Common myeloid progenitor, CD34-positive (primary cell): ENCODE results near the gene DDX54.

ENCODE experiments used
- CTCF ChIA-PET: fragments of 350-600 bp; sonication (Branson Sonifier 250); formaldehyde crosslinking; loops from one replicate; lab custom pipeline; 2021; ENCODE audit warnings: antibody characterized with exemption; lab: Charles Lee
- POLR2A ChIA-PET: fragments of 350-600 bp; sonication (Branson Sonifier 250); formaldehyde crosslinking; loops from one replicate; lab custom pipeline; 2021; ENCODE audit warnings: antibody characterized with exemption; lab: Charles Lee
- DNase-seq, 3 donors: peaks; one replicate each; pipeline versions ENCODE4 v3.0.0 to v3.0.0-alpha.2; 2013
- H3K27ac ChIP-seq, 2 experiments: 1 replicate in 1 of 2; 2 replicates in 1 of 2; pipeline ENCODE4 v1.7.0; 2013; ENCODE audit warnings: inconsistent platforms in 2 of 2, low read length in 2 of 2, mild to moderate bottlenecking in 2 of 2, low read depth in 1 of 2, moderate library complexity in 1 of 2; ENCODE audit not compliant: severe bottlenecking in 2 of 2, insufficient read depth in 1 of 2, poor library complexity in 1 of 2
- H3K27me3 ChIP-seq, 5 experiments: replicated peaks in 2 of 5; 1 replicate in 3 of 5; 2 replicates in 2 of 5; pipeline versions ENCODE4 v1.6.1 to v1.7.0; 2013; ENCODE audit warnings: low read length in 4 of 5, mild to moderate bottlenecking in 2 of 5, moderate library complexity in 2 of 5, inconsistent platforms in 1 of 5; ENCODE audit not compliant: insufficient read depth in 5 of 5, control insufficient read depth in 4 of 5
- H3K36me3 ChIP-seq, 4 experiments: 1 replicate in 2 of 4; 2 replicates in 2 of 4; pipeline versions ENCODE4 v1.6.1 to v1.7.0; 2013; ENCODE audit warnings: low read length in 3 of 4, control low read depth in 1 of 4, mild to moderate bottlenecking in 1 of 4; ENCODE audit not compliant: control insufficient read depth in 4 of 4, insufficient read depth in 4 of 4
- H3K4me1 ChIP-seq, 4 experiments: 1 replicate in 3 of 4; 2 replicates in 1 of 4; pipeline versions ENCODE4 v1.6.1 to v1.7.1; 2013; ENCODE audit warnings: low read length in 3 of 4, mild to moderate bottlenecking in 3 of 4, control low read depth in 1 of 4, inconsistent platforms in 1 of 4, moderate library complexity in 1 of 4; ENCODE audit not compliant: control insufficient read depth in 4 of 4, insufficient read depth in 4 of 4; ENCODE audit errors: control extremely low read depth in 1 of 4
- H3K4me3 ChIP-seq, 7 experiments: 1 replicate in 4 of 7; 2 replicates in 3 of 7; pipeline versions ENCODE4 v1.5.1 to v1.7.0; 2013; ENCODE audit warnings: mild to moderate bottlenecking in 7 of 7, low read length in 6 of 7, moderate library complexity in 6 of 7, inconsistent platforms in 2 of 7, low read depth in 2 of 7, control low read depth in 1 of 7; ENCODE audit not compliant: insufficient read depth in 4 of 7, control insufficient read depth in 1 of 7; ENCODE audit errors: extremely low read depth in 1 of 7
- H3K9me3 ChIP-seq, 5 experiments: 1 replicate in 4 of 5; 2 replicates in 1 of 5; pipeline versions ENCODE4 v1.6.1 to v1.7.1; 2013; ENCODE audit warnings: low read length in 4 of 5, mild to moderate bottlenecking in 2 of 5, inconsistent platforms in 1 of 5, low read depth in 1 of 5, moderate library complexity in 1 of 5; ENCODE audit not compliant: control insufficient read depth in 4 of 5, insufficient read depth in 2 of 5; ENCODE audit errors: control extremely low read depth in 1 of 5
- WGBS: methylation state at CpG from one replicate; pipeline ENCODE4 v1.1.5; 2013; ENCODE audit not compliant: insufficient coverage; 5-methylcytosine and 5-hydroxymethylcytosine counted together

DDX54 gene

DNA sequence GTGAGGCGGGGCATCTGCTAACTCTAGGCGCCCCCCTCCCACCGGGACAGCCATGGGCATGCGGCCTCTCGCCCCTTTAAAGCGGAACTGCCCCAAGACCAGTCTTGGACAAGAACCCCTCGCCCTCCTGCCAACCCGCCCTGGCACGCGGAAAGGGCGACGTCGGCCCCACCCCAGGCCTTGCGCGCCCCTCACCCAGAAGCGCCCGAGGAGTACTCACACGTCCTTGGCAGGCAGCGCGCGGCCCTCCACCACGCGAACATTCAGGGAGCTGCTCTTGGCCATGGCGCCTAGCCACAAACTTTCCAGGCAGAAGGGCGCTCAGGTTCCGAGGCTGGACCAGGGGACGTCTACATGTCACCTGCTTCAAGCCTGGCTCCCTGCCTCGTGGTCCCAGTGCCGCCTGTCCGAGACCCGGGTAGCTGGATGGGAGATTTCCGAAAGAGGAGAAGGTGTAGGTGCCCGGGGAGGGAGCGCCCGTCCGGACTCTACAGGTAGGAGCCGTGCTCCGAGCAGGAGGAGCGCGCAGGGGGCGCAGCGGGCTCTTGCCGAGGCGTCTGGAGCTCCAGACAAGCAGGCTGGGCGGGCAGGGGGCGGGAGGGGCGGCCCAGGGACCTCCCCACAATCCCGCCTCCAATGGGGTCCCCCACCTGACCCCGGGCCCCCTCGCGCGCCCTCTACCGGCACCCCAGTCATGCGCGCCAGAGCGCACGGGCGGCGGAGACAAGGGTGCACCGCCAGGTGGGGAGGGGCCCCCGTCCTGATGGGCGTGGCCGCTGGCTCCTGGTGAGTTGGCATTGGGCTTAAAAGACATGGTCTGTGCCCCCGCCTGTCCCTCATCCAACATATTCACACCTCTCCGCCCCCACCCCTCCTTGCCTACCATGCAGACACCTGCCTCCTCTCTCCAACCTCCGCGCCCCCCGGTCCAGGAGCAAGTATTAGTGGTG is 49.8 kb downstream of the DDX54 start, which contains the start of gene RASAL1:
RASAL1 (minus strand) TSS at position 584 of the 950 bp plus-strand sequence; CDS start at position 285, 299 bp downstream.
- H3K4me3 ChIP-seq, result peak within 1 kb of the TSS; percentile 17 to 74 (median 53)
- H3K9me3 ChIP-seq, result no peaks in the 10 kb centered on the region
- peaks cover 3 to 27% (median 19%) of the 10 kb centered on the region in 4 experiments for H3K4me1 ChIP-seq
- CTCF ChIA-PET, result interaction anchor here (0.6 to 11.0 kb wide), 7 partner anchors 15 to 87 kb away, joined by 3 to 149 read pairs (median 14); partner anchors contain the start of gene CFAP73
- 8% methylated on average over 50 of the region's 68 CpGs for WGBS
- DNase-seq, result peak; percentile 81 to 88 (median 85)
- POLR2A ChIA-PET, result no interaction called here
- peaks cover 0 to 10% (median 2%) of the 10 kb centered on the region in 5 experiments for H3K27me3 ChIP-seq
- no peaks in the 10 kb centered on the region for H3K36me3 ChIP-seq
- no peak within 1 kb of the TSS for H3K27ac ChIP-seq

GRCh38 chr12:113134521-113134951 is 50.7 kb downstream of the DDX54 start:
- no peak overlapping the region for H3K4me3 ChIP-seq
- H3K36me3 ChIP-seq, result no peaks in the 10 kb centered on the region
- peaks cover 0 to 10% (median 2%) of the 10 kb centered on the region in 5 experiments for H3K27me3 ChIP-seq
- CTCF ChIA-PET, result interaction anchor here (1.2 to 11.0 kb wide), 8 partner anchors 8 to 86 kb away, joined by 3 to 149 read pairs (median 4); partner anchors contain the start of gene CFAP73
- H3K9me3 ChIP-seq, result no peaks in the 10 kb centered on the region
- peaks cover 3 to 27% (median 19%) of the 10 kb centered on the region in 4 experiments for H3K4me1 ChIP-seq
- no peak overlapping the region for H3K27ac ChIP-seq
- 77% methylated on average over 3 of the region's 6 CpGs for WGBS
- no peak for DNase-seq
- POLR2A ChIA-PET, result no interaction called here

GRCh38 chr12:113134071-113134470 is 51.2 kb downstream of the DDX54 start:
- DNase-seq, result no peak
- CTCF ChIA-PET, result interaction anchor here (1.1 to 11.0 kb wide), 8 partner anchors 9 to 46 kb away, joined by 3 to 149 read pairs (median 4); partner anchors contain the start of gene CFAP73
- Histone ChIP-seq H3K36me3 (no peaks in the 10 kb centered on the region), H3K27me3 (peaks cover 0 to 10% (median 2%) of the 10 kb centered on the region in 5 experiments), H3K27ac (no peak overlapping the region), H3K9me3 (no peaks in the 10 kb centered on the region), H3K4me3 (no peak overlapping the region), H3K4me1 (peaks cover 3 to 27% (median 19%) of the 10 kb centered on the region in 4 experiments)
- POLR2A ChIA-PET, result no interaction called here
- 100% methylated on average over 1 of the region's 2 CpGs for WGBS

DNA sequence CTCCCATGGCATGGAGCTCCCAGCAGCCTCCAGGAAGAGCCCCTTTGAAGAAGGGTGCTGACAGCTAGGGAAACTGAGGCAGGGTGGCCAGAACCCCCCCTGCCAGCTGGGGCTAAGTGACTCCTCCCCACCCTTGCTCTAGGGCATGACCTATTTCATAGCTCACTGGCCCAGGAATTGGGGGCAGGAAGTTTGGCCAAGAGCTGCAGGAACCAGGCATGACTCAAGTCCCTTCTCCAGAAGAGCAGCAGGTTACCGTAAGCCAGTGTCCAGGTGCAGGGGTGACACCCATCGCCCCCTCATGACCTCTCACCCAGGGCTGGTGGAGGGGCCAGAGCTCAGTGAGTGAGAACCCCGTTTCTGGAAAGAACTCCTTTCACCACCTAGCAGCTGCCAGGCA is 51.6 kb downstream of the DDX54 start:
- WGBS, result 82% methylated on average over 3 of the region's 3 CpGs
- H3K27ac ChIP-seq, result no peak overlapping the region
- no peaks in the 10 kb centered on the region for H3K36me3 ChIP-seq
- POLR2A ChIA-PET, result no interaction called here
- CTCF ChIA-PET, result interaction anchor here (1.1 to 11.0 kb wide), 8 partner anchors 9 to 85 kb away, joined by 4 to 149 read pairs (median 5); partner anchors contain the start of gene CFAP73
- H3K27me3 ChIP-seq, result peaks cover 0 to 10% (median 2%) of the 10 kb centered on the region in 5 experiments
- no peaks in the 10 kb centered on the region for H3K9me3 ChIP-seq
- peaks cover 3 to 27% (median 19%) of the 10 kb centered on the region in 4 experiments for H3K4me1 ChIP-seq
- no peak overlapping the region for H3K4me3 ChIP-seq
- DNase-seq, result no peak

DNA sequence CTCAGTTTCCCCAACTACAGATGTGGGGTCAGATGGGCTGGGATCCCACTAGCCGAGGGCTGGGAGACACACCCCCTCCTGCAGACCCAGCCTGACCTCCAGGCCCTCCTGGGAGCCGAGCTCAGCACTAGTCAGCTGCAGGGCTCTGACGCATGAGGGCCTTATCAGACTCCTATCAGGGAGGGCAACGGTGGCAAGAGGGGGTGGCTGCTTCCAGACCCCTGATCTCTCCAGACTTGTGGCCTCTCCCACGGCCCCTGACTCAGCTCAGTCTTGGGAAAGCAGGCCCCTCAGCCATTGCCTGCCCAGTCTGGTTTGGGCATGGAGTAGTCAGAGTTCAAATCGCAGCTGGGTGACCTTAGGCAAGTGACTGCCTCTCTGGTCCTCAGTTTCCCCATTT is 52.2 kb downstream of the DDX54 start:
- ChIA-PET CTCF (interaction anchor here (1.1 to 11.0 kb wide), 5 partner anchors 14 to 84 kb away, joined by 4 to 149 read pairs (median 22); partner anchors contain the start of gene CFAP73), POLR2A (no interaction called here)
- Histone ChIP-seq H3K36me3 (no peaks in the 10 kb centered on the region), H3K9me3 (no peaks in the 10 kb centered on the region), H3K4me3 (no peak overlapping the region), H3K4me1 (peaks cover 3 to 27% (median 19%) of the 10 kb centered on the region in 4 experiments), H3K27ac (no peak overlapping the region), H3K27me3 (peaks cover 0 to 10% (median 2%) of the 10 kb centered on the region in 5 experiments)
- WGBS, result 92% methylated on average over 6 of the region's 6 CpGs
- DNase-seq, result no peak

DNA sequence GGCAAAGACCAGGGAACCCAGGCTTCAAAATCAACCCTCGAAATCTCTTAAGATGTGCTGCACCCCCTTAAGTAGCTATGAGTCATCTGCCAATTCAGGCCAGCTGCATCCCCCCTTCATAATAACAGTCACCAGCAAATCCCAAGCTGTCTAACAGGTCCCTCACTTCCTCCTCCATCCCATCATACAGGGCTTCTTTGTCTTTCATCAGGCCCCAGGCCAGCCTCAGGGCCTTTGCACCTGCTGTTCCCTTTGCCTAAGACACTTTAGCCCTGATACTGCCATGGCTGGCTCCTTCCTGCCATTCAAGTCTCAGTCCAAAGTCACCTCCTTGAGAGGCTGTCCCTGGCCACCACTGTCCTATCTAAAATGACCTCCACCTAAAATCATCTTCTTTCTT is 53.7 kb downstream of the DDX54 start:
- CTCF ChIA-PET, result interaction anchor here (0.9 to 3.1 kb wide), 5 partner anchors 11 to 25 kb away, joined by 3 to 19 read pairs (median 4); no protein-coding TSS in a partner anchor
- WGBS, result 67% methylated on average over 1 of the region's 1 CpG
- H3K27ac ChIP-seq, result no peak overlapping the region
- DNase-seq, result peak; percentile 25 to 76 (median 64)
- H3K27me3 ChIP-seq, result peaks cover 0 to 10% (median 2%) of the 10 kb centered on the region in 5 experiments
- H3K4me1 ChIP-seq, result peaks cover 3 to 26% (median 19%) of the 10 kb centered on the region in 4 experiments
- no peak overlapping the region for H3K4me3 ChIP-seq
- POLR2A ChIA-PET, result no interaction called here
- H3K9me3 ChIP-seq, result no peaks in the 10 kb centered on the region
- no peaks in the 10 kb centered on the region for H3K36me3 ChIP-seq
